Activated CD8-positive, alpha-beta T cell treated with anti-CD3 and anti-CD28 coated beads, Interleukin-2, amount 10 ng/mL, durations not matched to agents 7 days and 5 days (primary cell): ENCODE measurements around the gene SSH3. TPM values are rescaled to one million over a fixed set of nuclear protein-coding genes. Genes with fewer than 3 reads are reported as not detected.
"Not testable (repeated sequence)": the region's sequence is repeated elsewhere in the genome, so short reads cannot be mapped to it uniquely, and the experiment has no call there.

ENCODE experiments used
- ATAC-seq: fragments of 150-1000 bp; cut with Tn5 transposase; one replicate; pipeline ENCODE4 v1.10.0; 2021; ENCODE audit warnings: moderate library complexity
- CTCF ChIA-PET: fragments of 350-600 bp; sonication (Branson Sonifier 250); formaldehyde crosslinking; loops from one replicate; lab custom pipeline; 2021; ENCODE audit warnings: antibody characterized with exemption; lab: Charles Lee
- POLR2A ChIA-PET: fragments of 350-600 bp; sonication (Branson Sonifier 250); formaldehyde crosslinking; loops from one replicate; lab custom pipeline; 2021; ENCODE audit warnings: antibody characterized with exemption; lab: Charles Lee
- DNase-seq: peaks from one replicate; pipeline ENCODE4 v3.0.0-alpha.2; 2020
- H3K27ac Mint-ChIP-seq: one replicate; pipeline ENCODE4 v1.8.0; 2021; ENCODE audit warnings: mild to moderate bottlenecking, mixed read lengths
- H3K27me3 Mint-ChIP-seq: one replicate; pipeline ENCODE4 v1.8.0; 2021; ENCODE audit warnings: low read depth, mixed read lengths
- H3K36me3 Mint-ChIP-seq: one replicate; pipeline ENCODE4 v1.8.0; 2021; ENCODE audit warnings: low read depth, mixed read lengths
- H3K4me1 Mint-ChIP-seq: one replicate; pipeline ENCODE4 v1.8.0; 2021; ENCODE audit warnings: low read depth, mixed read lengths
- H3K4me3 Mint-ChIP-seq: one replicate; pipeline ENCODE4 v1.8.0; 2021; ENCODE audit warnings: mild to moderate bottlenecking, mixed read lengths
- H3K9me3 Mint-ChIP-seq: one replicate; pipeline ENCODE4 v1.8.0; 2022; ENCODE audit warnings: mixed read lengths; ENCODE audit not compliant: insufficient read depth
- total RNA-seq, 2 experiments: library from RNA; stranded (reverse); gene quantifications; one replicate each; pipeline ENCODE4 v1.2.3, GENCODE V29; 2021

Gene SSH3
- 10 to 100 TPM; 12.0 to 13.0 TPM for total RNA-seq

- CTCF ChIA-PET = interaction anchor here (0.7 to 1.6 kb wide), 5 partner anchors 14 to 50 kb away, joined by 3 to 10 read pairs (median 5); no protein-coding TSS in a partner anchor
- Mint-ChIP-seq H3K36me3 (peaks cover 28% of the 10 kb centered on the region), H3K4me1 (peaks cover 19% of the 10 kb centered on the region), H3K4me3 (peak within 1 kb of the TSS; percentile 55), H3K9me3 (no peaks in the 10 kb centered on the region), H3K27ac (peak within 1 kb of the TSS; percentile 43), H3K27me3 (no peaks in the 10 kb centered on the region)
- POLR2A ChIA-PET = interaction anchor here (0.5 to 1.6 kb wide), 14 partner anchors 10 to 136 kb away, joined by 3 to 11 read pairs (median 4); partner anchors contain the start of gene ANKRD13D
- ATAC-seq (peak; percentile 84), DNase-seq (peak; percentile 55)
Observed at GRCh38 chr11:67303132-67303834, at the start of gene SSH3. SSH3 (plus strand) TSS chr11:67303530; CDS start chr11:67303626, 96 bp downstream.

GRCh38 chr11:67253872-67254624 is 49.3 kb upstream of the SSH3 start:
- H3K4me1 Mint-ChIP-seq = peaks cover 47% of the 10 kb centered on the region
- no peaks in the 10 kb centered on the region for H3K27me3 Mint-ChIP-seq
- H3K4me3 Mint-ChIP-seq = no peak overlapping the region
- ATAC-seq (no peak), DNase-seq (no peak)
- no peaks in the 10 kb centered on the region for H3K9me3 Mint-ChIP-seq
- CTCF ChIA-PET = interaction anchor here (1.0 to 3.6 kb wide), 13 partner anchors 9 to 172 kb away, joined by 3 to 54 read pairs (median 7); no protein-coding TSS in a partner anchor
- H3K27ac Mint-ChIP-seq = peak overlapping the region; percentile 57
- H3K36me3 Mint-ChIP-seq = peaks cover 77% of the 10 kb centered on the region
- POLR2A ChIA-PET = interaction anchor here (1.7 to 7.5 kb wide), 2 partner anchors 8 to 14 kb away, joined by 7 to 39 read pairs; no protein-coding TSS in a partner anchor

- no peak for DNase-seq
- H3K27ac Mint-ChIP-seq = peak overlapping the region; percentile 57
- CTCF ChIA-PET = interaction anchor here (1.8 to 2.8 kb wide), 3 partner anchors 8 to 91 kb away, joined by 5 to 54 read pairs (median 19); no protein-coding TSS in a partner anchor
- peaks cover 72% of the 10 kb centered on the region for H3K36me3 Mint-ChIP-seq
- H3K4me3 Mint-ChIP-seq = no peak overlapping the region
- POLR2A ChIA-PET = interaction anchor here (7.5 kb wide), 1 partner anchor 14 kb away, joined by 39 read pairs; no protein-coding TSS in a partner anchor
- H3K4me1 Mint-ChIP-seq = peaks cover 51% of the 10 kb centered on the region
- H3K27me3 Mint-ChIP-seq = no peaks in the 10 kb centered on the region
- no peaks in the 10 kb centered on the region for H3K9me3 Mint-ChIP-seq
- ATAC-seq = no peak
Observed at GRCh38 chr11:67254798-67255197, 48.5 kb upstream of the SSH3 start.

- POLR2A ChIA-PET = interaction anchor here (0.6 to 7.5 kb wide), 2 partner anchors 15 to 126 kb away, joined by 8 to 39 read pairs; no protein-coding TSS in a partner anchor
- H3K27ac Mint-ChIP-seq = peak overlapping the region; percentile 33
- peaks cover 67% of the 10 kb centered on the region for H3K36me3 Mint-ChIP-seq
- H3K4me3 Mint-ChIP-seq = no peak overlapping the region
- H3K4me1 Mint-ChIP-seq = peaks cover 48% of the 10 kb centered on the region
- ATAC-seq (no peak), DNase-seq (no peak)
- no peaks in the 10 kb centered on the region for H3K27me3 Mint-ChIP-seq
- CTCF ChIA-PET = interaction anchor here (1.8 kb wide), 1 partner anchor 16 kb away, joined by 5 read pairs; no protein-coding TSS in a partner anchor
- H3K9me3 Mint-ChIP-seq = no peaks in the 10 kb centered on the region
Observed at GRCh38 chr11:67255353-67255752, 48.0 kb upstream of the SSH3 start.

GRCh38 chr11:67255864-67256263 is 47.5 kb upstream of the SSH3 start:
- H3K9me3 Mint-ChIP-seq = no peaks in the 10 kb centered on the region
- CTCF ChIA-PET = no interaction called here
- no peak overlapping the region for H3K4me3 Mint-ChIP-seq
- peaks cover 51% of the 10 kb centered on the region for H3K4me1 Mint-ChIP-seq
- H3K36me3 Mint-ChIP-seq = peaks cover 62% of the 10 kb centered on the region
- H3K27me3 Mint-ChIP-seq = no peaks in the 10 kb centered on the region
- no peak overlapping the region for H3K27ac Mint-ChIP-seq
- DNase-seq (no peak), ATAC-seq (no peak)
- POLR2A ChIA-PET = interaction anchor here (0.6 to 7.5 kb wide), 2 partner anchors 16 to 126 kb away, joined by 8 to 39 read pairs; no protein-coding TSS in a partner anchor

- Mint-ChIP-seq H3K4me3 (no peak overlapping the region), H3K27ac (no peak overlapping the region)
- CTCF ChIA-PET = no interaction called here
Observed at GRCh38 chr11:67256477-67257135, 46.7 kb upstream of the SSH3 start.

GRCh38 chr11:67260406-67260805 is 42.9 kb upstream of the SSH3 start:
- Mint-ChIP-seq H3K4me3 (peak overlapping the region; percentile 13), H3K27ac (peak overlapping the region; percentile 66), H3K36me3 (peaks cover 21% of the 10 kb centered on the region), H3K27me3 (no peaks in the 10 kb centered on the region), H3K9me3 (no peaks in the 10 kb centered on the region), H3K4me1 (peaks cover 55% of the 10 kb centered on the region)
- CTCF ChIA-PET = no interaction called here
- ATAC-seq (no peak), DNase-seq (no peak)
- POLR2A ChIA-PET = no interaction called here

More at GRCh38 chr11:67256477-67257135, 46.7 kb upstream of the SSH3 start:
- peaks cover 52% of the 10 kb centered on the region for H3K4me1 Mint-ChIP-seq
- H3K9me3 Mint-ChIP-seq = no peaks in the 10 kb centered on the region
- no peaks in the 10 kb centered on the region for H3K27me3 Mint-ChIP-seq
- DNase-seq (no peak), ATAC-seq (no peak)
- H3K36me3 Mint-ChIP-seq = peaks cover 56% of the 10 kb centered on the region
- POLR2A ChIA-PET = interaction anchor here (7.5 kb wide), 1 partner anchor 16 kb away, joined by 39 read pairs; no protein-coding TSS in a partner anchor

GRCh38 chr11:67260885-67261639 is 42.3 kb upstream of the SSH3 start:
- CTCF ChIA-PET = interaction anchor here (1.2 to 4.9 kb wide), 15 partner anchors 8 to 142 kb away, joined by 4 to 116 read pairs (median 8); partner anchors contain the start of genes ANKRD13D, KDM2A, POLD4 and RAD9A
- POLR2A ChIA-PET = interaction anchor here (1.1 to 3.2 kb wide), 5 partner anchors 8 to 92 kb away, joined by 5 to 27 read pairs (median 11); partner anchors contain the start of genes ANKRD13D and POLD4

GRCh38 chr11:67261640-67261945 is 41.7 kb upstream of the SSH3 start:
- peaks cover 10% of the 10 kb centered on the region for H3K36me3 Mint-ChIP-seq
- DNase-seq (no peak), ATAC-seq (no peak)
- no peaks in the 10 kb centered on the region for H3K27me3 Mint-ChIP-seq
- no peaks in the 10 kb centered on the region for H3K9me3 Mint-ChIP-seq
- peaks cover 63% of the 10 kb centered on the region for H3K4me1 Mint-ChIP-seq
- ChIA-PET CTCF (interaction anchor here (0.9 to 4.9 kb wide), 30 partner anchors 8 to 181 kb away, joined by 3 to 116 read pairs (median 7); partner anchors contain the start of genes ANKRD13D, CLCF1, KDM2A and POLD4), POLR2A (interaction anchor here (1.1 to 3.2 kb wide), 10 partner anchors 8 to 140 kb away, joined by 3 to 27 read pairs (median 6); partner anchors contain the start of genes ANKRD13D, POLD4 and PPP1CA)
- H3K4me3 Mint-ChIP-seq = no peak overlapping the region
- no peak overlapping the region for H3K27ac Mint-ChIP-seq

More at GRCh38 chr11:67260885-67261639, 42.3 kb upstream of the SSH3 start:
- peak overlapping the region; percentile 63 for H3K27ac Mint-ChIP-seq
- peak; percentile 59 for DNase-seq
- not testable (repeated sequence) for H3K9me3 Mint-ChIP-seq, H3K27me3 Mint-ChIP-seq, ATAC-seq
- peaks cover 62% of the 10 kb centered on the region for H3K4me1 Mint-ChIP-seq
- H3K4me3 Mint-ChIP-seq = peak overlapping the region; percentile 58
- peaks cover 15% of the 10 kb centered on the region for H3K36me3 Mint-ChIP-seq
